Loucy (cell line): ENCODE results near the gene CPVL.

Source experiments
- CTCF ChIP-seq: fragments of 200-600 bp; sonication (generic); conservative IDR thresholded peaks from 2 replicates; pipeline ENCODE4 v1.5.1; 2014; ENCODE audit warnings: mild to moderate bottlenecking, antibody characterized with exemption, low read length
- EZH2phosphoT487 ChIP-seq: fragments of 200-600 bp; IDR thresholded peaks from 2 replicates; pipeline ENCODE4 v1.6.1; 2018; ENCODE audit warnings: antibody characterized with exemption, mild to moderate bottlenecking, moderate library complexity, borderline replicate concordance

GRCh38 chr7:29080803-29081202 is 65.5 kb downstream of the CPVL start:
- TF ChIP-seq CTCF (no peak), EZH2phosphoT487 (no peak)
